H4 (cell line): Measurements from ENCODE around the gene WHAMM. TPM values are rescaled to one million over a fixed set of nuclear protein-coding genes. Genes with fewer than 3 reads are reported as not detected.
A peak's percentile ranks its signal among the peaks of the same experiment; 100 is the strongest.
"Not testable (repeated sequence)": the region's sequence is repeated elsewhere in the genome, so short reads cannot be mapped to it uniquely, and the experiment has no call there.

Experiments
- DNase-seq: peaks from one replicate; pipeline ENCODE4 v3.0.0-alpha.2; 2015; ENCODE audit warnings: low spot score
- total RNA-seq: library from RNA; depleted of rRNA; stranded (reverse); fragments of >200 nt; shearing (Covaris generic); gene quantifications from 2 replicates; pipeline ENCODE4 v1.2.3, GENCODE V29; 2014; rRNA removed

WHAMM gene
- 2.5 and 7.1 TPM in 2 replicates for total RNA-seq

GRCh38 chr15:82809308-82810060 is at the start of gene WHAMM:
Gene WHAMM (plus strand): TSS chr15:82809628. CDS start chr15:82809727, 99 bp downstream.
- peak; percentile 97 for DNase-seq

- DNase-seq = no peak
Observed at GRCh38 chr15:82763361-82764116, 45.9 kb upstream of the WHAMM start.

- DNase-seq = no peak
Observed at GRCh38 chr15:82764117-82764490, 45.3 kb upstream of the WHAMM start.

- DNase-seq = no peak
Observed at GRCh38 chr15:82764740-82765139, 44.7 kb upstream of the WHAMM start.

GRCh38 chr15:82766201-82766600 is 43.2 kb upstream of the WHAMM start:
- not testable (repeated sequence) for DNase-seq

- DNase-seq = no peak
Observed at GRCh38 chr15:82767163-82767829, 42.1 kb upstream of the WHAMM start.

GRCh38 chr15:82768414-82769054 is 40.9 kb upstream of the WHAMM start:
- DNase-seq = no peak

GRCh38 chr15:82771789-82772607 is 37.4 kb upstream of the WHAMM start:
- peak; percentile 1 for DNase-seq

- no peak for DNase-seq
Observed at GRCh38 chr15:82774496-82774895, 34.9 kb upstream of the WHAMM start.

- no peak for DNase-seq
Observed at GRCh38 chr15:82778755-82779154, 30.7 kb upstream of the WHAMM start.

- no peak for DNase-seq
Observed at GRCh38 chr15:82781349-82781748, 28.1 kb upstream of the WHAMM start.

- no peak for DNase-seq
Observed at GRCh38 chr15:82788496-82788895, 20.9 kb upstream of the WHAMM start.

- no peak for DNase-seq
Observed at GRCh38 chr15:82789491-82789890, 19.9 kb upstream of the WHAMM start.

GRCh38 chr15:82790321-82790720 is 19.1 kb upstream of the WHAMM start:
- no peak for DNase-seq

- no peak for DNase-seq
Observed at GRCh38 chr15:82792068-82792467, 17.4 kb upstream of the WHAMM start.

- DNase-seq = no peak
Observed at GRCh38 chr15:82793737-82794136, 15.7 kb upstream of the WHAMM start.

GRCh38 chr15:82798104-82798503 is 11.3 kb upstream of the WHAMM start:
- no peak for DNase-seq

- no peak for DNase-seq
Observed at GRCh38 chr15:82798531-82799166, 10.8 kb upstream of the WHAMM start.

- no peak for DNase-seq
Observed at GRCh38 chr15:82799183-82799841, 10.1 kb upstream of the WHAMM start.

- no peak for DNase-seq
Observed at GRCh38 chr15:82802497-82802896, 6.9 kb upstream of the WHAMM start.
